G401.6 (cell line): Measurements from ENCODE around the gene ATXN2.
"Not testable (repeated sequence)": the region's sequence is repeated elsewhere in the genome, so short reads cannot be mapped to it uniquely, and the experiment has no call there.

Experiments
- FAIRE-seq: peaks from 2 replicates; lab custom pipeline; 2012; peaks lifted over from hg19 to GRCh38; lab: Jason Lieb, UNC

Gene ATXN2

DNA sequence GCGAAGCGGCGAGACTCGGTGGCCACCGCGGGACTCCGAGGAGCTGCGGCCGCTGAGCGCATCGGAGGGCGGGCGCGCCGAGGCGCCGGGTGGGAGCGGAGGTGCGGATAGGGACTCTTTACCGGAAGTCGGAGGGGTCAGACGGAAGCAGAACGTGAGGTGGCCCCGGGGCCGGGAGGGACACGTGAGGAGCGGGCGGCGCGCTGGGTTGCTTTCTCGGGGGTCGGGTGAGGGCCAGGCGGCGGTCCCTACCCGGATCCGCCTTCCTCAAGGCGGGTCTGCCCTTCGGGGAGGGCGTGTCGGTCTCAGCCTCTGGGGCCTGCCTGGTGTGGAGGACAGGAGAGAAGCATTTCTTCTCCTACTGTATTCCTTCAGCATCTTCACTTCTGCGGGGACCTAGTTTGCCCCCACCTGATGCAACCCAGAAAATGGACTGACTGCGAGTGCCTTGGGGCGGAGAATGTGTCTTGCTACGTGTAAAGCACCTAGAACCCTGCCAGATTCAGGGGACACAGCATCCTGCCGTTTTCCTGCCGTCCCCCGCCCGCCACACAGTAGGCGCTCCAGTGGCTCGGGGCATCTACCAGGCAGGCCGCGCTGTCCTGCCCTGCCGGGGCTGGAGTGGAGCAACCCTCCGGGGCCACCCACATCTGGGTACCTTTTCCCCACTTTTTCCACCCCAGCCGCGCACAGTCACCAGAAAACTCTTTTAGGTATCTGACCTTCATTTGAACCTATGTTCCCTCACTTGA is 514 bp upstream of the ATXN2 start:
- FAIRE-seq: peak; percentile 91

DNA sequence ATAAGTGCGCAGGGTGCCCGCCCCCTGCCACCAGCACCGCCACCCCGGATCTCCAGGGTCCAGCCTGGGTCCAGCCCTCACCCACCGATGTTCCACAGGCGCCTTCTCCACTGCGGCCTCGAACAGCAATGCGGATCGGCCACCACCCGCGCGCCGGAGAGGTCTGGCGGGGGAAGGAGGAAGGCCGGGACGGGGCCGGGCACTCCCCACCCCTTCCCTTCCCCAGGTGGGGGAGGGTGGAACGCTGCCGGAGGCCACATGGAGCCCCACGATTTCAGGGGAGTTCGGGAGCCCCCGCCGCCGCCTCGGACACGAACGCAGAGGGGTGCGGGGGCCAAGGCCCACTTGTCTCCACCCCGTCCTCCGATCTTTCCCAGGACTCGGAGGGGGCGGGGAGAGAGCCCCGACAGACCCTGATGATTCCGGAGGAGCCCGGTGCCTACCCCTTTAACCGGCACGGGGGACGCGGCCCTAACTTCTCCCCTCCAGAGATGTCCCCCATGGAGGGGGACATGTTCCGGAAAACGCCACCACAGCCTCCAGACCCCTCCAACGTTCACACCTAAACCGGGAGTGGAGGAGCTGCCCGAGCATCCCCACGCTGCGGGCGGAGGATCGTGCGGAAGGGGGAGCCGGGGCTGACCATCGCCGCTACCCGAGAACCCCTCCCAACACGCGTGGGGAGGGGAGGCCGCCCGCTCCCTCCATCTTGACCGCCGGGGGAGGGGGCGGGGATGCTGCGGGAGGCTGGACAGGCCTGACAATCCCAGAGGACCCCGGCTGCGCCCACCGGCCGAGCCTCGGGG is 1.1 kb downstream of the ATXN2 start:
- no peak for FAIRE-seq

DNA sequence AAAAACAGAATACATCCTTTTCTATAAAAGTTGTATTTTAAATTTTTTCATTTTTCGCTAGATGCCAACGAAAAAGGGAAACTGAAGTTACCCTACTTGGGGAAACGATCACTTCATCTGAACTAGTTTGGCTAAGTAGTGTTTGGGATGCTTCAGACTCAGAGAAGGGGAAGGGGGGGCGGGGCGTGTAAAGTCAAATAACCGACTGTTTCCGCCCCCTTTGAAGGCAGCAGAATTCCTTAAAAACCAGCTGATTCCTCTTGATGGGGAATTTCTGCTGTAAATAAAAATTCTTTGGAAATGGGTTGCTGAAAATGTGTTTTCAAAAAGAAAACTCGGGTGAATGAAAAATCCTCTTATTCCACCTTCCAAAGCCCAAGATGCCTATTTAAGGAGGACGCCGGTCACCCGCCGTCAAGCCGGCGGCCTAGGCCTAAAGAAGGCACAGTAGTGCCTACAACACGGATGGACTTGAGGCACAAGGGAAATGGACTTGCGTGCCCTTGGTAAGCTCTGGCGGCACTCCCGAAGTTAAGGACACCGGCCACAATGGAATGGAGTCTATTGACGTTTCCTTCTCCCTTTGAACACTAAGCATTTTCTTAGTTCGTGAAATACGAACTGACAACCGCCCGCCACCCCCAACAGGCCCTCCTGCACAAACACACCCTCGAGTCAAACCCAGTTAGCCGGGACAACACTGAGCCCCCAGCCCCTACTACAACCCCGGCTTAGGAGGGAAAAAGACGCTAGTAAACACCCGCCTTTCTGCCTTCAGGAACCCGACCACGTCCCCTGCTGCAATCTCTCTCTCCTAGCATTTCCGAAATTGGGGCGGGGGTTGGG is 1.9 kb downstream of the ATXN2 start:
- FAIRE-seq: no peak

DNA sequence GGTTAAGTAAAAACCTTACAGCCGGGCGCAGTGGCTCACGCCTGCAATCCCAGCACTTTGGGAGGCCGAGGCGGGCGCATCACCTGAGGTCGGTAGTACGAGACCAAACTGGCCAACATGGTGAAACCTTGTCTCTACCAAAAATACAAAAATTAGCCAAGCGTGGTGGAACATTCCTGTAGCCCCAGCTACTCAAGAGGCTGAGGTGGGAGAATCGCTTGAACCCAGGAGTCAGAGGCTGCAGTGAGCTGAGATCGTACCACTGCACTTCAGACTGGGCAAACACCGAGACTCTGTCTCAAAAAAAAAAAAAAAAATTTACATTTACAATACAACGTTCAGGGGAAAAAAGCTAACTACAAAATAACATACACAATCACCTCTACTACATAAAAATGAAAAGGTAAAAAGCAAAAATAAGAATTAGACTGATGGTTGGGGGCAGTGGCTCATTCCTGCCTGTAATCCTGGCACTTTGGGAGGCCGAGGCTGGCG is 3.7 kb downstream of the ATXN2 start:
- not testable (repeated sequence) for FAIRE-seq

DNA sequence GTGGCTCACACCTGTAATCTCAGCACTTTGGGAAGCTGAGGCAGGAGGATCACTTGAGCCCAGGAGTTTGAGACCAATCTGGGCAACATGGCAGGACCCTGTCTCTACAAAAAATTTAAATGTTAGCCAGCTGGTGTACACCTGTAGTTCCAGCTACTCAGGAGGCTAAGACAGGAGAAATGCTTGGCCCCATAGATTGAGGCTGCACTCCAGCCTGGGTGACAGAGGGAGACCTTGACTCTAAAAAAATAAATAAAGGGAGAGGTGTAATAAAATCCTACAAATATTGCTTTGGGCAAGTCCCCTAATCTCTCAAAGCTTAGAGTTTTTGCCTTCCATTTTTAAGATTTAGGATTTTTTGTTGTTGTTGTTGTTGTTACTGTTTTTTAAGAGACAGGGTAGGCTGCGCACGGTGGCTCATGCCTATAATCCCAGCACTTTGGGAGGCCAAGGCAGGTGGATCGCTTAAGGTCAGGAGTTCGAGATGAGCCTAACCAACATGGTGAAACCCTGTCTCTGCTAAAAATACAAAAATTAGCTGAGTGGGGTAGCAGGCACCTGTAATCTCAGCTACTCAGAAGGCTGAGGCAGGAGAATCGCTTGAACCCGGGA is 7.6 kb downstream of the ATXN2 start:
- FAIRE-seq: not testable (repeated sequence)

DNA sequence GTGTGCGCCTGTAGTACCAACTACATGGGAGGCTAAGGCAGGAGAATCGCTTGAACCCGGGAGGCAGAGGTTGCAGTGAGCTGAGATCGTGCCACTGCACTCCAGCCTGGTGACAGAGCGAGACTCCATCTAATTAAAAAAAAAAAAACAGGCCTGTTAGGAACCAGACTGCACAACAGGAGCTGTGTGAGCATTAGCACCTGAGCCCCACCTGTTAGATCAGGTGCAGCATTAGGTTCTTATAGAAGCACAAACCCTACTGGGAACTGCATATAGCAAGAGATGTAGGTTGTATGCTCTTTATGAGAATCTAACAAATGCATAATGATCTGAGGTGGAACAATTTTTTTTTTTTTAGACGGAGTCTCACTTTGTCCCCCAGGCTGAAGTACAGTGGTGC is 8.6 kb downstream of the ATXN2 start:
- FAIRE-seq: no peak

DNA sequence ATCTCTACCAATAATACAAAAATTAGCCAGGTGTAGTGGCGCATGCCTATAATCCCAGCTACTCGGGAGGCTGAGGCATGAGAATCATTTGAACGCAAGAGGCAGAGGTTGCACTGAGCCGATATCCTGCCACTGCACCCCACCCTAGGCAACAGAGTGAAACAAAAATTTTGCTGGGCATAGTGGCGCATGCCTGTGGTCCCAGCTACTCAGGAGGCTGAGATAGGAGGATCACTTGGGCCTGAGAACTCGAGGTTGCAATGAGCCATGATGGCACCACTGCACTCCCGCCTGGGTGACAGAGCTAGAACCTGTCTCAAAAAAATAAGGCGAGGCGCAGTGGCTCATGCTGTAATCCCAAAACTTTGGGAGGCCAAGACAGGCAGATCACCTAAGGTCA is 9.5 kb downstream of the ATXN2 start:
- no peak for FAIRE-seq

DNA sequence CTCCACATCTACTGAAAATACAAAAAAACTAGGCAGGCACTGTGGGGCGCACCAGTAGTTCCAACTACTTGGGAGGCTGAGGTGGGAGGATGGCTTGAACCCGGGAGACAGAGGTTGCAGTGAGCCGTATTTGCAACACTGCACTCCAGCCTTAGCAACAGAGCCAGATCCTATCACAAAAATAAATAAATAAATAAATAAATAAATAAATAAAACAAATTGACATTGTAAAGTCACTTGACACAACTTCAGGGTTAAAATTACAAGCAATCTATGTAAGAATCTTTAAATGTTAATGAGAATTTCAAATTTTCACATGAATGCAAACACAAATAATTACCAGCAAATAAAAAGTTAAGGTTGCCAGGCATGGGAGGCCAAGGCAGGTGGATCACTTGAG is 11.1 kb downstream of the ATXN2 start:
- no peak for FAIRE-seq

DNA sequence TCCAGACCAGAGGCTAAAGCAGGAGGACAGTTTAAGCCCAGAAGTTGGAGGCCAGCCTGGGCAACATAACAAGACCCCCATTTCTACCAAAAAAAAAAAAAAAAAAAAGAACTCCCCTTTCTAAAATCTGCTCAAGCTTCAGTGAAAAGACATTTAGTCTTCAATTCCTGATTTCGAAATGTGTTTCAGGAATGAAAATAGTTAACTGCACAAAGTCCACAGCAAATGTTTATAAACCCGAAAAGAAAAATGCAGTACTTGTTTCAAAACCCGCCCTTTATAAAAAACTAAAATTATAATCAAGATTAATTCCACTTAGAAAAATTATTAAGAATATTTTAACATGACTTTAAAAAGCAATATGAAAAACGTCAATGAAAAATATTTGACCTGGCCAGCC is 12.1 kb downstream of the ATXN2 start:
- no peak for FAIRE-seq

DNA sequence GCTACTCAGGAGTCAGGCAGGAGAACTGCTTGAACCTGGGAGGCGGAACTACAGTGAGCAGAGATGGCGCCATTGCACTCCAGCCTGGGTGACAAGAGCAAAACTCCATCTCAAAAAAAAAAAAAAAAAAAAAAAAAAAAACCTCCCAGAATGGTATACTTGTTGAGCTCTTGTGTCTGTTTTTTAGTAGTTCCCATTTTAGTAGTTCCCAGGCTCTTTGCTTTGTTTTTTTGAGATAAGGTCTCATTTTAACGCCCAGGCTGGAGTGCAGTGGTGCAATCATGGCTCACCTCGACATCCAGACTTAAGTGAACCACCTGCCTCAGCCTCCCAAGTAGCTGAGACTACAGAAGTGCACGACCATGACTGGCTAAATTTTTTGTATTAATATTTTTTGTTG is 13.4 kb downstream of the ATXN2 start:
- no peak for FAIRE-seq

DNA sequence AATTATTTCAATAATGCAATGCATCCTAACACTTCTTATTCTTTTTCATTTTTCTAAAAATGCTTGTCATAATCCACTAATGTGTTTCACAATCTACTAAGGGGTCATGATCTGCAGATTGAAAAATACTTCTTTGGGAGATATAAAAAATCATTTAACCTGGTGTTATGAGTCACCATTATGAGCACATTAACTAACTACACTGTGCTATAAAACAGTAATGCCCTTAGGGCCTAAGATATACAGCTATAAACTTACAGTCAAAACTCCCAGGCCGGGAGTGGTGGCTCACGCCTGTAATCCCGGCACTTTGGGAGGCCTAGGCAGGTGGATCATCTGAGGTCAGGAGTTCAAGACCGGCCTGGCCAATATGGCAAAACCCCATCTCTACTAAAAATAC is 14.2 kb downstream of the ATXN2 start:
- no peak for FAIRE-seq

DNA sequence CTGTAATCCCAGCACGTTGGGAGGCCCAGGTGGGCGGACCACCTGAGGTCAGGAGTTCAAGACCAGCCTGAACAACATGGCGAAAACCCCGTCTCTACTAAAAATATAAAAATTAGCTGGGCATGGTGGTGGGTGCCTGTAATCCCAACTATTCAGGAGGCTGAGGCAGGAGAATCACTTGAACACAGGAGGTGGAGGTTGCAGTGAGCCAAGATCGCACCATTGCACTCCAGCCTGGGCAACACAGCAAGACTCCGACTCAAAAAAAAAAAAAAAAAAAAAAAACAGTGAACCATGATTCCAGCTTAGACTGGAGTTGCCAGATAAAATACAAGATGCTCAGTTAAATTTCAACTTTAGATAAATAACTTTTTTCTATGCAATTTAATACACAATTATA is 15.6 kb downstream of the ATXN2 start:
- not testable (repeated sequence) for FAIRE-seq

DNA sequence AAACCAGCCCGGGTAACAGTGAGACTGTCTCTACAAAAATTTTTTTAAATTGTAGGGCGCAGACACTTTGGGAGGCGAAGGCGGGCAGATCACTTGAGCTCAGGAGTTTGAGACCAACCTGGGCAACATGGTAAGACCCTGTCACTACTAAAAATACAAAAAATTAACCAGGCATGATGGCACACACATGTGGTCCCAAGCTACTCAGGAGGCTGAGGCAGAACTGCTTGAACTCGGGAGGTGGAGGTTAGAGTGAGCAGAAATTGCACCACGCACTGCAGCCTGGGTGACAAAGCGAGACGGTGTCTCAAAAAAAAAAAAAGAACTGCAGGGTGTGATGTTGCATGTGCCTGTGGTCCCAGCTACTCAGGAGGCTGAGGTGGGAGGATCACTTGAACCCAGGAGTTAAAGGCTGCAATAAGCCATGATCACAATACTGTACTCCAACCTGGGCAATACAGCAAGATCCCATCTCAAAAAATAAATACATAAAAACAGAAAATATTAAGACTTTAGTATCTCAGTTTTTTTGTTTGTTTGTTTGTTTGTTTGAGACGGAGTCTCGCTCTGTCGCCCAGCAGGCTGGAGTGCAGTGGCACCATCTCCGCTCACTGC is 16.9 kb downstream of the ATXN2 start:
- FAIRE-seq: no peak

DNA sequence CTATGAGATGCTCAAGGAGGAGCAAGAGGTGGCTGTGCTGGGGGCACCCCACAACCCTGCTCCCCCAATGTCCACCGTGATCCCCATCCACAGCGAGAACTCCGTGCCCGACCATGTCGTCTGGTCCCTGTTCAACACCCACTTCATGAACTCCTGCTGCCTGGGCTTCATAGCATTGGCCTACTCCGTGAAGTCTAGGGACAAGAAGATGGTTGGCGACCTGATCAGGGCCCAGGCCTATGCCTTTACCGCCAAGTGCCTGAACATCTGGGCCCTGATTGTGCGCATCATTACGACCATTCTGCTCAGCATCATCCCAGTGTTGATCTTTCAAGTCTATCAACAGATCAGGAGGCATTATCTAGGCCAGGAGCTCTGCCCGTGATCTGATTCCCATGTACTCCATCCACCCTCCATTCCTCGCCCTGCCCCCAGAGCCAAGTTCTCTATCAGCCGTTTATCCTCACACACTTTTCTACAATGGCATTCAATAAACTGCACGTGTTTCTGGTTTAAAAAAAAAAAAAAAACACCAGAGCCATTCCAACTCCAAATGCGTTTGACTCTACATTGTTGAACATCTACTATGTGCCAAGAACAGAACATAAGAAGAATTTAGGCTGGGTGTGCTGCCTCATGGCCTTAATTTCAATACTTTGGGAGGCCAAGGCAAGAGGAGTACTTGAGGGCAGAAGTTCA is 17.5 kb downstream of the ATXN2 start:
- no peak for FAIRE-seq

DNA sequence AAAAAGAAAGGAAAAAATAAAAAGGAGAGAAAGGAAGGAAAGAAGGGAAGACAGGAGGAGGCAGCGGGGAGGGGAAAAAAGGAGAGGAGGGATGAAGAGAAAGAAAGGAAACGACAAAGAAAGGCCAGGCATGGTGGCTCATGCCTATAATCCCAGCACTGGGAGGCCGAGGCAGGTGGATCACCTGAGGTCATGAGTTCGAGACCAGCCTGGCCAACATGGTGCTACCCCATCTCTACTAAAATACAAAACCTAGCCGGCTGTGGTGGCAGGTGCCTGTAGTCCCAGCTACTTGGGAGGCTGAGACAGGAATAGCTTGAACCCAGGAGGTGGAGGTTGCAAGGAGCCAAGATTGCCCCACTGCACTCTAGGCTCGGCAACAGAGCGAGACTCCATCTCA is 18.4 kb downstream of the ATXN2 start:
- FAIRE-seq: no peak

DNA sequence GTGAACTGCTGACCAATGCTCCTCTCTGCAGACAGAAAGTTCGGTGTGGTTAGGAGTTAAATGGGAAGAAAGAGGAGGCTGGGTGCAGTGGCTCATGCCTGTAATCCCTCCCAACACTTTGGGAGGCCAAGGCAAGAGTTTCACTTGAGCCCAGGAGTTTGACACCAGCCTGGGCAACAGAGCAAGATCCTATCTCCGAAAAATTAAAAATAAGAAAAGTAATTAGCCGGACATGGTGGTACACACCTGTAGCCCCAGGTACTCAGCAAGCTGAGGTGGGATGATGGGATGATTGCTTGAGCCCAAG is 19.0 kb downstream of the ATXN2 start:
- FAIRE-seq: no peak

DNA sequence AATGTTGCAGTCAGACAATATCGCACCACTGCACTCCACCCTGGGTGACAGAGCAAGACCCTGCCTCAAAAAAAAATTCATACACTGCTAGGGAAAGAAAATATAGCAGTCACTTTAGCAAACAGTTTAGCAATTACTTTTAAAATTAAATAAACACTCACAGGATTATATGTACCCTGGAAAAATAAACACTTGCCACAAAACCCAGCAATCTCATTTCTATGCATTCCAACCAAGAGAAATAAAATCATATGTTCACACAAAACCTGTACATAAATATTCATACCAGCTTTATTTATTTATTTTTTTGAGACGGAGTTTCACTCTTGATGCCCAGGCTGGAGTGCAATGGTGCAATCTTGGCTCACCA is 20.2 kb downstream of the ATXN2 start:
- FAIRE-seq: no peak

DNA sequence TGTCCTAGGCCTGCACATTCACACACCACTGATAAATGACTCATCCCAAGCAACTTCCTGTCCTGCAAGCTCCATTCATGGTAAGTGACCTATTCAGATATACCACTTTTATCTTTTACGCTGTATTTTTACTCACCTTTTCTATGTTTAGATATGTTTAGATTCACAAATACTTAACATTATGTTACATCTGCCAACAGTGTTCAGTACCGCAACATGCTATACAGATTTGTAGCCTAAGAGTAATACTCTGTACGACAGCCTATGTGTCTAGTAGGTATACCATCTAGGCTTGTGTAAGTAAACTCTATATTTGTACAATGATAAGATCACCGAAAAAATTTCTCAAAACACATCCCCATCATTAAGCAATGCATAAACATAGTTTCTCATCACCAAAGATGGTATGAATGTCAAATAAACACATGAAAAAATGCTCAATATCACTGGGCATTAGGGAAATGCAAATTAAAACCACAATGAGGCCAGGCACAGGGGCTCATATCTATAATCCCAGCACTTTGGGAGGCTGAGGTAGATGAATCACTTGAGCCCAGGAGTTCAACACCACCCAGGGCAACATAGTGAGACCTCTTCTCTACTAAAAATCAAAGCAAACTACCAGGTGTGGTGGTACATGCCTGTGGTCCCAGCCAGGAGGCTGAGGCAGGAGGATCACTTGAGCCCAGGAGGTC is 20.7 kb downstream of the ATXN2 start:
- FAIRE-seq: no peak

DNA sequence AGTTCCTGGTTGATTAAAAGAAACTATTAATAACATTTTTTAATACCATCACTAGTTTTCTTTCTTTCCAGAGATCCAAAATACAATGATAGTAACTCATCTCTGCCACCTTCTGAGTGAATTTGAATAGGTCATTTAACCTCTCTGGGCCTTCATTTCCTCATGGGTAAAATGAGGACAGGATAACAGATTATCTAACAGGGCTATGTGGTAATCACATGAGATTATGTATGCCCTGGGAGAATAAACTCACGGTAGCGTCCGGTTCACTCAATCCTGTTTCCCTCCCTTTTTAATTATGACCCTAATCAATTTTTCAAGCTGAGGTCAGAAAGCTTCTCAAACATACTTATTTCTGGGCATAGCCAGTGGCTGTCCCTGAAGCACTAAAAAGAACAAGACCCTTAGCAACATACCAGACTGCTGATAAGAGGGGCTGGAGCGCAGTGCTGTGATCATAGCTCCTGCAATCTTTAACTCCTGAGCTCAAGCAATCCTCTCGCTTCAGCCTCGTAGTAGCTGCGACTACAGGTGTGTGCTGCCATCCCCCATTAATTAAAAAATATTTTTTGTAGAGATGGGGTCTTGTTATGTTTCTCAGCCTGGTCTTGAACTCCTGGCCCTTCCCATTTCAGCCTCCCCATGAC is 24.2 kb downstream of the ATXN2 start:
- FAIRE-seq: no peak

DNA sequence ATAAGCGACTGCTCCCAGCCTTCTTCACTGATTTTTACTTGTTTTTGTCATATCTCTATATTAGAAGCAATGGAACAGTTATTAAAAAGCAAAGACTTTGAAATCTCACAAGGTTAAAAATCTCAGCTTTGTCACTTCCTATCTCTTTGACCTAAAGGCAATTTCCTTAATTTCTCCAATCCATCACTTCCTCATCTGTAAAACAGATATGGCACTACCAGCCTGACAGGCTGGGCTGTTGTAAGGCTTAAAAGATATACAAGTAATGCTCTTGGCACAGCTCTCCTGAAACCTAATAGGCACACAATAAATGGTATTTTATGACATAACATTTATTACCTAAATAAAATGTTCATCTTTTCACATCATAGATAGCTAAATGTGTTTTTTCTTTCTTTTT is 25.6 kb downstream of the ATXN2 start:
- no peak for FAIRE-seq
